K562 (cell line): ENCODE data around the gene EEF1A2.

ENCODE experiments used
- CTCF ChIP-seq, 3 experiments: IDR thresholded peaks in 2 of 3; conservative IDR thresholded peaks in 1 of 3; 2 replicates each; pipeline ENCODE4 v1.5.1; 2011 to 2012; ENCODE audit warnings: low read length in 3 of 3, mild to moderate bottlenecking in 3 of 3, control low read depth in 2 of 3, improper control_type of control experiment in 1 of 3, inconsistent platforms in 1 of 3, low read depth in 1 of 3, mixed read lengths in 1 of 3, moderate library complexity in 1 of 3; ENCODE audit not compliant: insufficient read depth in 2 of 3
- EP300 ChIP-seq: IDR thresholded peaks from 2 replicates; pipeline ENCODE4 v1.6.1; 2012; ENCODE audit warnings: low read length, improper control_type of control experiment
- EZH2 ChIP-seq: IDR thresholded peaks from 2 replicates; pipeline ENCODE4 v1.6.1; 2012; ENCODE audit warnings: low read depth, mild to moderate bottlenecking, inconsistent platforms, low read length, borderline replicate concordance
- HBP1 ChIP-seq: fragments of 450-650 bp; formaldehyde crosslinking; IDR thresholded peaks from 2 replicates; pipeline ENCODE4 v1.4.0; 2022; ENCODE audit warnings: missing genetic modification characterization
- MCM2 ChIP-seq: fragments of 450-650 bp; IDR thresholded peaks from 2 replicates; pipeline ENCODE4 v1.6.1; 2017; ENCODE audit warnings: low read depth, mild to moderate bottlenecking
- NFRKB ChIP-seq: fragments of 450-650 bp; IDR thresholded peaks from 2 replicates; pipeline ENCODE4 v1.6.1; 2016; ENCODE audit warnings: low read depth
- POLR2AphosphoS5 ChIP-seq: IDR thresholded peaks from 2 replicates; pipeline ENCODE4 v1.6.1; 2011; ENCODE audit warnings: mild to moderate bottlenecking, low read depth, low read length, moderate library complexity; ENCODE audit not compliant: control insufficient read depth, insufficient read depth
- RAD21 ChIP-seq, 2 experiments: fragments of 250-450 bp in 1 of 2; fragments of 450-650 bp in 1 of 2; sonication (Bioruptor Pico) in 1 of 2; formaldehyde crosslinking in 1 of 2; IDR thresholded peaks in 1 of 2; conservative IDR thresholded peaks in 1 of 2; 2 replicates each; pipeline versions ENCODE4 v1.4.0 to v1.8.0; 2020 to 2022; ENCODE audit warnings: mild to moderate bottlenecking in 2 of 2, moderate library complexity in 1 of 2
- ZNF639 ChIP-seq, 2 experiments: fragments of 200-800 bp in 1 of 2; sonication (Bioruptor generic) in 1 of 2; sonication (generic) in 1 of 2; formaldehyde crosslinking in 1 of 2; IDR thresholded peaks in 1 of 2; conservative IDR thresholded peaks in 1 of 2; 2 replicates each; pipeline versions ENCODE4 v1.5.0 to v1.6.1; 2016 to 2020; ENCODE audit warnings: missing compliant biosample characterization in 1 of 2, missing genetic modification characterization in 1 of 2, missing genetic modification reagents in 1 of 2
- ZNF785 ChIP-seq: fragments of 250-450 bp; sonication (Bioruptor Pico); IDR thresholded peaks from 2 replicates; pipeline ENCODE4 v1.4.0; 2020; ENCODE audit warnings: mild to moderate bottlenecking
- ZZZ3 ChIP-seq: fragments of 450-650 bp; IDR thresholded peaks from 2 replicates; pipeline ENCODE4 v1.6.1; 2016; ENCODE audit warnings: antibody characterized with exemption, mild to moderate bottlenecking, moderate library complexity

GRCh38 chr20:63486300-63486855, 12.5 kb downstream of the EEF1A2 start:
- TF ChIP-seq ZZZ3 = no peak
- TF ChIP-seq RAD21 (CRISPR knock-in tag; conservative IDR thresholded peaks at IDR 0.05 in 1 of 2, IDR thresholded peaks at IDR 0.05 in 1 of 2) = no peak
- TF ChIP-seq HBP1 (CRISPR knock-in tag) = no peak
- no peak for TF ChIP-seq CTCF (IDR thresholded peaks at IDR 0.05 in 2 of 3, conservative IDR thresholded peaks at IDR 0.05 in 1 of 3; ENCODE audit: insufficient read depth in 2 of 3, low read depth in 1 of 3, low read length in 3 of 3)
- TF ChIP-seq POLR2AphosphoS5 = no peak
- no peak for TF ChIP-seq EZH2
- TF ChIP-seq NFRKB = no peak
- no peak for TF ChIP-seq ZNF785 (CRISPR knock-in tag)
- TF ChIP-seq EP300 = no peak
- no peak for TF ChIP-seq MCM2
- no peak for TF ChIP-seq ZNF639 (CRISPR knock-in tag; conservative IDR thresholded peaks at IDR 0.05 in 1 of 2, IDR thresholded peaks at IDR 0.05 in 1 of 2)
